Endothelial cell of umbilical vein (primary cell): ENCODE data around the gene NR1D2.

Experiments used
- CTCF ChIP-seq, 2 donors: IDR thresholded peaks; 1 replicate in 1 of 2; 2 replicates in 1 of 2; pipeline ENCODE4 v1.5.1; 2011; ENCODE audit warnings: low read length in 2 of 2, mild to moderate bottlenecking in 2 of 2, moderate library complexity in 2 of 2, control low read depth in 1 of 2, inconsistent platforms in 1 of 2, low read depth in 1 of 2; ENCODE audit not compliant: insufficient read depth in 1 of 2; ENCODE audit errors: extremely low read depth in 1 of 2
- EZH2 ChIP-seq: IDR thresholded peaks from 2 replicates; pipeline ENCODE4 v1.6.1; 2012; ENCODE audit warnings: borderline replicate concordance, low read depth, mild to moderate bottlenecking, moderate library complexity, low read length, inconsistent platforms; ENCODE audit not compliant: severe bottlenecking

DNA sequence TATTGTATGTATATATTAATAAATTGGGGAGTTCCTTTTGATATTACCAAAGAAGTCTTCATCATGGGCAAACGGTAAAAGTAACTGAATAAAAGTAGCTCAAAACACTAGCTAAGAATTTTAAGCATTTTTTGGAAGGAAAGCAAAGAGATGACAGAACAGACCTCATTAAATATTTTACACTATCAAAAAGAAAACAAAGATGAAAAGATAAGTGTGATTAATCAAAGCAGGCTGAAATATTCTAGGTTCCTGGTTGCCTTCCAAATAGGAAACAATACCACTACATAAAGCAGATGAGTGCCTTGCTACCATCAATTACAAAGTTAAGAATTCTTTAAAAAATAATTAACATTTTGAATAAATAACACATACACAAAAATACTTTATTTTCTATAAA is 31.9 kb upstream of the NR1D2 start:
- TF ChIP-seq CTCF (IDR thresholded peaks at IDR 0.05; ENCODE audit: extremely low read depth in 1 of 2, insufficient read depth in 1 of 2, low read depth in 1 of 2, low read length in 2 of 2) (no peak), EZH2 (no peak)
